IMR-90 (cell line): ENCODE results near the gene CALML4. TPM values are rescaled to one million over a fixed set of nuclear protein-coding genes. Genes with fewer than 3 reads are reported as not detected.

Experiments
- ATAC-seq: fragments of 200-7000 bp; cut with Tn5 transposase; 2 replicates; pipeline ENCODE4 v1.9.1; 2020; ENCODE audit warnings: low read depth, mild to moderate bottlenecking, moderate library complexity
- BruUV-seq: library from RNA; stranded (reverse); fragments of 400-500 nt; replicated peaks from 2 replicates; lab custom pipeline; 2021; lab: Mats Ljungman, UMichigan
- CTCF ChIA-PET: fragments of 300-600 bp; formaldehyde crosslinking; extraction: SDS; loops from one replicate; lab custom pipeline; 2021; ENCODE audit warnings: antibody characterized with exemption; lab: Yijun Ruan, JAX
- POLR2A ChIA-PET: fragments of 300-600 bp; sonication (Branson Sonifier 250); formaldehyde crosslinking; loops from one replicate; lab custom pipeline; 2022; ENCODE audit warnings: antibody characterized with exemption; ENCODE audit not compliant: unreplicated experiment; lab: Charles Lee
- DNase-seq: peaks from one replicate; pipeline ENCODE4 v3.0.0; 2013
- H2AFZ ChIP-seq: replicated peaks from 2 replicates; pipeline ENCODE3; 2013; ENCODE audit warnings: low read length, mild to moderate bottlenecking; ENCODE audit not compliant: poor library complexity
- H2AK5ac ChIP-seq: 2 replicates; pipeline ENCODE4 v1.6.1; 2013; ENCODE audit warnings: low read depth, low read length, inconsistent platforms
- H2AK9ac ChIP-seq: replicated peaks from 2 replicates; pipeline ENCODE3; 2013; ENCODE audit warnings: mild to moderate bottlenecking, low read depth, low read length, moderate library complexity; ENCODE audit not compliant: poor library complexity
- H2BK120ac ChIP-seq: 2 replicates; pipeline ENCODE4 v1.6.1; 2013; ENCODE audit warnings: low read depth, low read length, inconsistent platforms
- H2BK15ac ChIP-seq: 3 replicates; pipeline ENCODE4 v1.6.1; 2013; ENCODE audit warnings: low read depth, low read length, inconsistent platforms
- H2BK20ac ChIP-seq: 2 replicates; pipeline ENCODE4 v1.6.1; 2013; ENCODE audit warnings: low read depth, mild to moderate bottlenecking, inconsistent platforms, low read length, moderate library complexity
- H2BK5ac ChIP-seq: 2 replicates; pipeline ENCODE4 v1.6.1; 2013; ENCODE audit warnings: mild to moderate bottlenecking, low read depth, low read length, inconsistent platforms; ENCODE audit not compliant: poor library complexity, severe bottlenecking
- H3K14ac ChIP-seq: replicated peaks from 2 replicates; pipeline ENCODE4 v1.6.1; 2013; ENCODE audit warnings: low read depth, low read length, inconsistent platforms
- H3K18ac ChIP-seq: 2 replicates; pipeline ENCODE4 v1.6.1; 2013; ENCODE audit warnings: low read depth, low read length, control low read depth
- H3K23ac ChIP-seq: 2 replicates; pipeline ENCODE4 v1.6.1; 2013; ENCODE audit warnings: low read depth, low read length, inconsistent platforms
- H3K27ac ChIP-seq: 2 replicates; pipeline ENCODE4 v1.5.1; 2013; ENCODE audit warnings: mild to moderate bottlenecking, control low read depth, low read length; ENCODE audit not compliant: insufficient read depth
- H3K27me3 ChIP-seq: 2 replicates; pipeline ENCODE4 v1.6.1; 2013; ENCODE audit warnings: low read length; ENCODE audit not compliant: control insufficient read depth, insufficient read depth
- H3K36me3 ChIP-seq: 2 replicates; pipeline ENCODE4 v1.6.1; 2013; ENCODE audit warnings: low read length, mixed read lengths; ENCODE audit not compliant: control insufficient read depth, insufficient read depth
- H3K4ac ChIP-seq: 2 replicates; pipeline ENCODE4 v1.6.1; 2013; ENCODE audit warnings: low read depth, low read length, inconsistent platforms
- H3K4me1 ChIP-seq: 2 replicates; pipeline ENCODE4 v1.6.1; 2013; ENCODE audit warnings: low read length, mixed read lengths; ENCODE audit not compliant: control insufficient read depth, insufficient read depth
- H3K4me2 ChIP-seq: 2 replicates; pipeline ENCODE4 v1.6.1; 2013; ENCODE audit warnings: low read depth, mild to moderate bottlenecking, control low read depth, low read length, moderate library complexity
- H3K4me3 ChIP-seq: 2 replicates; pipeline ENCODE4 v1.5.1; 2013; ENCODE audit warnings: low read depth, mild to moderate bottlenecking, control low read depth, low read length, moderate library complexity; ENCODE audit not compliant: insufficient read depth
- H3K56ac ChIP-seq: 2 replicates; pipeline ENCODE4 v1.6.1; 2013; ENCODE audit warnings: low read length, inconsistent platforms; ENCODE audit not compliant: insufficient read depth; ENCODE audit errors: extremely low read depth
- H3K79me1 ChIP-seq, 2 experiments: 2 replicates each; pipeline ENCODE4 v1.6.1; 2013; ENCODE audit warnings: low read length in 2 of 2, inconsistent platforms in 1 of 2, low read depth in 1 of 2
- H3K9ac ChIP-seq: 2 replicates; pipeline ENCODE4 v1.6.1; 2013; ENCODE audit warnings: low read depth, low read length, control low read depth
- H3K9me1 ChIP-seq: 2 replicates; pipeline ENCODE4 v1.6.1; 2013; ENCODE audit warnings: low read length, inconsistent platforms; ENCODE audit not compliant: insufficient read depth
- H3K9me3 ChIP-seq: 2 replicates; pipeline ENCODE4 v1.6.1; 2013; ENCODE audit warnings: low read length; ENCODE audit not compliant: control insufficient read depth, insufficient read depth
- H4K20me1 ChIP-seq: 2 replicates; pipeline ENCODE4 v1.6.1; 2013; ENCODE audit warnings: low read length, inconsistent platforms; ENCODE audit not compliant: insufficient read depth
- H4K5ac ChIP-seq: 2 replicates; pipeline ENCODE4 v1.6.1; 2013; ENCODE audit warnings: mild to moderate bottlenecking, low read depth, low read length, control low read depth
- H4K8ac ChIP-seq, 2 experiments: 2 replicates each; pipeline ENCODE4 v1.6.1; 2013; ENCODE audit warnings: low read depth in 2 of 2, low read length in 2 of 2, control low read depth in 1 of 2, inconsistent platforms in 1 of 2
- H4K91ac ChIP-seq: 2 replicates; pipeline ENCODE4 v1.6.1; 2013; ENCODE audit warnings: low read depth, low read length, inconsistent platforms; ENCODE audit not compliant: insufficient read depth
- CEBPB ChIP-seq: IDR thresholded peaks from 2 replicates; pipeline ENCODE4 v1.6.1; 2012; ENCODE audit warnings: low read depth, low read length, improper control_type of control experiment
- MAFK ChIP-seq: IDR thresholded peaks from 2 replicates; pipeline ENCODE4 v1.6.1; 2012; ENCODE audit warnings: low read depth, low read length, improper control_type of control experiment
- POLR2A ChIP-seq: IDR thresholded peaks from 2 replicates; pipeline ENCODE4 v1.6.1; 2012; ENCODE audit warnings: mild to moderate bottlenecking, low read depth, low read length
- RAD21 ChIP-seq: IDR thresholded peaks from 2 replicates; pipeline ENCODE4 v1.6.1; 2012; ENCODE audit warnings: low read length, improper control_type of control experiment
- RFX5 ChIP-seq: IDR thresholded peaks from 2 replicates; pipeline ENCODE4 v1.8.0; 2012; ENCODE audit warnings: low read depth, mild to moderate bottlenecking, low read length, moderate library complexity
- SMC3 ChIP-seq: fragments of 150-350 bp; IDR thresholded peaks from 2 replicates; pipeline ENCODE4 v1.6.1; 2016; ENCODE audit warnings: low read depth, mild to moderate bottlenecking, antibody characterized with exemption, low read length, moderate library complexity
- WGBS, 2 experiments: methylation state at CpG; one replicate each; pipeline versions ENCODE4 v1.1.5 to v1.1.7; 2013; ENCODE audit warnings: missing lambda C conversion rate in 2 of 2; ENCODE audit not compliant: insufficient read length in 1 of 2; ENCODE audit errors: extremely low coverage in 2 of 2; 5-methylcytosine and 5-hydroxymethylcytosine counted together
- dilution Hi-C: fragments of 300-500 bp; cut with HindIII; formaldehyde crosslinking; loops from one replicate; pipeline ENCODE4 v1.14.3; 2018; ENCODE audit warnings: low sequenced_read_pairs; ENCODE audit not compliant: unreplicated experiment
- in situ Hi-C: fragments of 300-500 bp; cut with MboI; formaldehyde crosslinking; loops from 3 replicates; pipeline ENCODE4 v1.14.3; 2019; ENCODE audit warnings: low sequenced_read_pairs, inconsistent platforms, mixed read lengths
- intact Hi-C: fragments of 100-400 bp; cut with micrococcal nuclease; formaldehyde crosslinking; loops from 2 replicates; pipeline ENCODE4 v1.10.0; 2022
- polyA plus RNA-seq, 3 experiments: library from polyadenylated mRNA; depleted of rRNA; stranded (reverse); fragments of >200 nt; gene quantifications; 2 replicates each; pipeline ENCODE4 v1.2.3, GENCODE V29; 2012; ENCODE audit warnings: low replicate concordance in 1 of 3
- total RNA-seq: library from RNA; depleted of rRNA; stranded (reverse); fragments of >200 nt; gene quantifications from 2 replicates; pipeline ENCODE4 v1.2.3, GENCODE V29; 2012
- TF ChIP-seq, protein P1 (sequence below): fragments of 150-350 bp; IDR thresholded peaks from 2 replicates; pipeline ENCODE4 v1.6.1; 2016; ENCODE audit warnings: low read depth, mild to moderate bottlenecking, low read length, moderate library complexity, borderline replicate concordance

CALML4 gene
- total and polyA plus RNA-seq, 2 of the 4 experiments (the other 2 are of a cell fraction): 0.36 to 1.3 TPM

DNA sequence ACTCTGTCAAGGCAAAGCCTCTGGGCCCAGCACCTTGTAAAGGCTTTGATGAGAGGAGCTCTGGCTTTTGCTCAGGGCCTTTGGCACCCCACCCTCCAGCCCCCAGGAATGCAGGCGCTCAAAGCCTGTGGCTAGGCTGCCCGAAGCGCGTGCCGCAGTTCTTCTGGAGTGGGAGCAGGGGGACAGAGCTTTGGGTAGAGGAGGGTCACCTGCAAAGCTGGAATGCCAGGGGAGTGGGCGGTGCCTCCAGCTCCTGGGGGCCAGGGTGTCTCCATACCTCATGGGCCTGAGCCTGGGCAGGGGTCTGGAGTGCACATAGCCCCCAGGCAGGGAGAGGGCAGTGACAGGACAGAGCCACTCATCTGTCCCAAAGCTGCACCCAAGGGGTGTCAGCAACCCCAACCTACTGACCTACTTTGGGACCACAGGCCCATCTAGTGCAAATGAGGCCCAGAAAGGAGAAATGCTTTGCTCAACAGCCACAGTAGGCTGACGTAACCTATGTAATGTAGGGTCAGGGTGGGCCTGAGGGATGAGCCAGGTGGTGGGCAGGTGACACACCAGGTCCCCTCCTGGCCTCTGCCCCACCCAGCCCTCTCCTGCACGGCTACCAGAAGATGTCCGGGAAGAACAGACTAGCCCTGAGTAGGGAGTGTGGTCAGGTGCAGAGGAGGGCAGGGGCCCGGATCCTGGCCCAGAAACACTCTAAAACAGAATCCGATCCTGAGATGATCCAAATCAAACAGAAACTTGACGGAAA is 2.2 kb upstream of the CALML4 start:
- Histone ChIP-seq H4K20me1 (peaks cover 5% of the 10 kb centered on the region; the same call in 1 of the 2 replicates), H3K27me3 (no peaks in the 10 kb centered on the region), H2AK5ac (no peak overlapping the region), H4K5ac (no peak overlapping the region), H2BK120ac (no peak overlapping the region), H4K8ac (no peak overlapping the region), H2BK15ac (no peak overlapping the region), H3K4me1 (peaks cover 6% of the 10 kb centered on the region; the same call in 1 of the 2 replicates), H3K9me3 (no peaks in the 10 kb centered on the region), H3K9me1 (no peaks in the 10 kb centered on the region; the same call in 1 of the 2 replicates), H2AK9ac (peak overlapping the region; percentile 71), H3K4me3 (no peak overlapping the region), H3K9ac (no peak overlapping the region), H4K91ac (no peak overlapping the region), H3K56ac (no peak overlapping the region), H2BK5ac (no peak overlapping the region), H2BK20ac (no peak overlapping the region), H3K23ac (no peak overlapping the region), H3K14ac (no peak overlapping the region), H2AFZ (no peak overlapping the region), H3K4me2 (no peak overlapping the region), H3K4ac (no peak overlapping the region), H3K79me1 (peaks cover under 1 to 36% of the 10 kb centered on the region in 2 experiments; a peak in 3 of 4 replicates), H3K36me3 (0 out of 2 replicates have a peak, but pooled peaks cover 2% of the 10 kb centered on the region), H3K18ac (no peak overlapping the region), H3K27ac (no peak overlapping the region)
- BruUV-seq: no TSS peak
- no peak for DNase-seq
- POLR2A ChIA-PET: no interaction called here
- ATAC-seq: no peak
- dilution Hi-C loops (no loop called here), intact Hi-C loops (no loop called here), in situ Hi-C loops (no loop called here)
- no CpG with 5 or more reads among the region's 12 CpGs for WGBS, 2 experiments
- no peak for TF ChIP-seq RAD21
- TF ChIP-seq, protein P1, sequence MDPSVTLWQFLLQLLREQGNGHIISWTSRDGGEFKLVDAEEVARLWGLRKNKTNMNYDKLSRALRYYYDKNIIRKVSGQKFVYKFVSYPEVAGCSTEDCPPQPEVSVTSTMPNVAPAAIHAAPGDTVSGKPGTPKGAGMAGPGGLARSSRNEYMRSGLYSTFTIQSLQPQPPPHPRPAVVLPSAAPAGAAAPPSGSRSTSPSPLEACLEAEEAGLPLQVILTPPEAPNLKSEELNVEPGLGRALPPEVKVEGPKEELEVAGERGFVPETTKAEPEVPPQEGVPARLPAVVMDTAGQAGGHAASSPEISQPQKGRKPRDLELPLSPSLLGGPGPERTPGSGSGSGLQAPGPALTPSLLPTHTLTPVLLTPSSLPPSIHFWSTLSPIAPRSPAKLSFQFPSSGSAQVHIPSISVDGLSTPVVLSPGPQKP: no peak
- TF ChIP-seq RFX5: no peak
- TF ChIP-seq SMC3: no peak
- no peak for TF ChIP-seq MAFK
- TF ChIP-seq CEBPB: no peak
- TF ChIP-seq POLR2A: no peak
- CTCF ChIA-PET: no interaction called here
